ENCODE results near the gene CYTH3.

DNA sequence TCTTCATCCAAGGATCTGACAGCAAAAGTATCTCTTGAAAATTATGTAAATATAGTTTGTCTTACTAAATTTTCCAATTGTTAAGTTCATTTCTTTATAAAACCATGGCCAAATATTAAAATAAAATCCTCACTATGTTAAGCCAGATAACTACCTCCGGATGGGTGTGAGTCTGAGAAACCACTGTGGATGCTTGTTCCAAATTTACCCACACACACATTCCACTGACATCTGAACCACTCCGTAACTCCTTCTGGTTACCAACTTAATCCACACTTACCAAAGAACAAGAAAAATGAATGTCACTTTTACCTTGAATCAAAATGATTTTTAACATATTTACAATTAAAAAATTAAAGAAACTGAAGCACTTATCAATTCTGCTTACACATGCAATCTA lies 19.7 kb downstream of the CYTH3 start:
- no peak for TF ChIP-seq CTCF (conservative IDR thresholded peaks at IDR 0.05; ENCODE audit: low read depth, low read length)
- TF ChIP-seq POLR2A (IDR thresholded peaks at IDR 0.05; ENCODE audit: low read depth, low read length): no peak
- no peak for TF ChIP-seq RFX5 (IDR thresholded peaks at IDR 0.05; ENCODE audit: low read depth, low read length)
- TF ChIP-seq FOS (IDR thresholded peaks at IDR 0.05; ENCODE audit: low read depth, low read length): no peak
- no peak for TF ChIP-seq RAD21 (IDR thresholded peaks at IDR 0.05; ENCODE audit: low read length)
